T-helper 1 cell (primary cell): ENCODE data around the gene RD3L.

Experiments used
- DNase-seq, 5 donors: peaks; one replicate each; pipeline ENCODE4 v3.0.0-alpha.2; 2012 to 2020

The RD3L gene

GRCh38 chr14:103892247-103892646 lies 50.1 kb downstream of the RD3L start:
- no peak for DNase-seq

- DNase-seq = no peak
Observed at GRCh38 chr14:103891667-103892215, 50.6 kb downstream of the RD3L start.

DNA sequence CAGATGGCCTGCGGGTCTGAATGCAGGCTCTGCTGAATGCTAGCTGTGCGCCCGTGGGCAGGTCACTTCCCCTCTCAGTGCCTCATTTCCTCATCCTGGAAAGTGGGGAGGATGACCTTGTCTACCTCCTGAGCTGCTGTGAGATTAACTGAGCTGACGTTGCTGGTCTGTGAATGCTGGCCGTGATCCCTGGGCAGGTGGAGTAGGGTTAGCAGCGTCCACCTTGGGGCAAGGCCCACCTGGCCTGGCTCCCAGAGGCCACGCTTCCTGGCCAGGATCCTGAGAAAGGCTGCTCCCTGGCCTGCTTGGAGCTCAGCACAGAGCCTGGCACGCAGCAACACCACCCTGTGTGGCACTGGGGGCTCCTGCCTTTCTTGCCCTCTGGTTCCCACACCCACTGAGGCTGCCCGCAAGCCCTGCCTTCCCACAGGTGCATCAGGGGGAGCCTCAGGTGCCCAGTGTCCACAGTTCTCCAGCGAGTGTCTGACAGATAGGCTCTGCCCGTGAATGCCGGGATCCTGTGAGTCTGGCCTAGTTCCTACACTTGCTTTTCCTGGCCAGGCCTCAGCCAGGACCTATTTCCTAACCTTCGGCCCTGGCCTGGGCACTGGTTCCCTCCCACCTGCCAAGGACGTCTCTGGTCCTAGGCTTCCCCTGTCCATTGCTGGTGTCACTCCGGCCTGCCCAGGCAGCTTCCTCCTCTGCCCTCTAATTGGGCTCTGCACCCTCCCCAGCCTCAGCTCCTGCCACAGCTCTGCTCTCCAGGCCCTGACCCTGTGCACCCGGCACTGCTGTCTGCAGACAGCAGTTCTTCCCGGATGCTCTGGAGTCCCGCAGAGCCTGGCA lies 51.3 kb downstream of the RD3L start:
- no peak for DNase-seq
